Subcutaneous abdominal adipose tissue (tissue), 5 donors: ENCODE data around the gene MED13L.

Experiments used
- H3K27ac ChIP-seq: one replicate; pipeline ENCODE4 v1.7.0; 2013; ENCODE audit warnings: low read depth, mild to moderate bottlenecking, inconsistent platforms, low read length, moderate library complexity
- H3K27me3 ChIP-seq, 5 donors: one replicate each; pipeline ENCODE4 v1.7.0; 2013; ENCODE audit warnings: low read length in 5 of 5, inconsistent platforms in 1 of 5; ENCODE audit not compliant: control insufficient read depth in 5 of 5, insufficient read depth in 4 of 5
- H3K36me3 ChIP-seq, 5 donors: one replicate each; pipeline ENCODE4 v1.7.0; 2013; ENCODE audit warnings: low read length in 5 of 5; ENCODE audit not compliant: control insufficient read depth in 5 of 5, insufficient read depth in 5 of 5
- H3K4me1 ChIP-seq, 5 donors: one replicate each; pipeline ENCODE4 v1.7.0; 2013; ENCODE audit warnings: low read length in 5 of 5, mild to moderate bottlenecking in 3 of 5, moderate library complexity in 1 of 5; ENCODE audit not compliant: control insufficient read depth in 5 of 5, insufficient read depth in 5 of 5
- H3K4me3 ChIP-seq, 5 donors: one replicate each; pipeline ENCODE4 v1.7.0; 2013; ENCODE audit warnings: low read length in 5 of 5, low read depth in 1 of 5
- H3K9ac ChIP-seq, 5 donors: one replicate each; pipeline ENCODE4 v1.7.0; 2013; ENCODE audit warnings: low read length in 5 of 5, mild to moderate bottlenecking in 4 of 5, moderate library complexity in 3 of 5
- H3K9me3 ChIP-seq, 5 donors: one replicate each; pipeline ENCODE4 v1.7.0; 2013; ENCODE audit warnings: low read length in 5 of 5; ENCODE audit not compliant: control insufficient read depth in 5 of 5
- donor health status: healthy.
- donor health status: healthy.
- donor health status: healthy.
- donor health status: healthy.
- donor health status: healthy.

Gene MED13L

DNA sequence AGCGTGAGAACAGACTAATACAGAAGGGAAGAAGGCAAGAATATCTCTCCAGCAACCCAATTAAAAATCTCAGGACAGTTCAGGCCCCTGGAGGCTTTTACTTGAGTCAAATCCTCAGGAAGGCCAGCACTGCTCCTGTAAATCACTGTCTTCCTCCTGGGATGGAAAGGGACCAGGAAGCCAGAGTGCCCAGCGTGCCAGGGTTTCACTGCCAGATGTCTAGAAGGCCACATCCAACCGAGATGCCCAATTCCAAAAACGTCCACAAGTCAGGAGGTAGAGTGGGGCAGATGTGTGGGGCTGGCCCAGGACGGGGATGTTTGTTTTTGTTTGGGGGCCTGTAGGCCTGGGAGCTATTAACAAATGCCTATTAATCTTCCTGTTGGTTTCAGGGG, 332.0 kb downstream of the MED13L start:
- no peaks in the 10 kb centered on the region for H3K27me3 ChIP-seq
- peak overlapping the region in 1 of 5 donors; percentile 38 for H3K9ac ChIP-seq
- H3K9me3 ChIP-seq: no peaks in the 10 kb centered on the region
- no peak overlapping the region for H3K4me3 ChIP-seq
- peaks cover 0 to 24% (median 12%) of the 10 kb centered on the region in 5 donors for H3K4me1 ChIP-seq
- H3K36me3 ChIP-seq: peaks cover 0 to 12% (median 5%) of the 10 kb centered on the region in 5 donors
- H3K27ac ChIP-seq: peak overlapping the region; percentile 51

- Histone ChIP-seq H3K36me3 (peaks cover 0 to 9% (median 0%) of the 10 kb centered on the region in 5 donors), H3K4me3 (no peak overlapping the region), H3K9ac (peak overlapping the region in 1 of 5 donors; percentile 47), H3K9me3 (no peaks in the 10 kb centered on the region), H3K27me3 (no peaks in the 10 kb centered on the region), H3K27ac (peak overlapping the region; percentile 51), H3K4me1 (peaks cover 0 to 24% (median 12%) of the 10 kb centered on the region in 5 donors)
These were observed 332.5 kb downstream of the MED13L start for GRCh38 chr12:115944837-115945490.

DNA sequence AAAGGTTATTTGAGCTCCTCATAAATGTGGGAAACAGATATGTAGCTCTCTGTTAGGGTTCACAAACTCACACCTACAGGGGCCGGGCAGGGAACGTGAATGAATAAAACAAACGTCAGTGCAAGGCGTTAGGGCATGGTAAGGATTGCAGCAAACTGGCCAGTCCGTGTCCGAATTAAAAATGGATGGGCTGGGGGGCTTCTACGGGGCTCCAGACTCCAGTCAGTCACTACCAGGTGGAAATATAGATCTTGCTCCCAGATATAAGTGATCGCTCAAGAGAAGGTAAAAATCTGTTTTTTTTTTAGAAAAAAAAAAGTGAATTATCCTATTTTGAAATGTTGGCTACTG, 333.1 kb downstream of the MED13L start:
- H3K27ac ChIP-seq: peak overlapping the region; percentile 51
- no peak overlapping the region for H3K4me3 ChIP-seq
- H3K9ac ChIP-seq: peak overlapping the region in 1 of 5 donors; percentile 47

GRCh38 chr12:115943630-115944391, 333.7 kb downstream of the MED13L start:
- Histone ChIP-seq H3K4me1 (peaks cover 0 to 24% (median 12%) of the 10 kb centered on the region in 5 donors), H3K27me3 (no peaks in the 10 kb centered on the region), H3K9me3 (peaks cover 0 to 4% (median 2%) of the 10 kb centered on the region in 5 donors), H3K4me3 (peak overlapping the region in 1 of 5 donors; percentile 1), H3K27ac (peak overlapping the region; percentile 51), H3K9ac (no peak overlapping the region), H3K36me3 (peaks cover 0 to under 1% (median 0%) of the 10 kb centered on the region in 5 donors)

More for the DNA sequence above, 333.1 kb downstream of the MED13L start:
- H3K9me3 ChIP-seq: no peaks in the 10 kb centered on the region
- peaks cover 0 to 24% (median 12%) of the 10 kb centered on the region in 5 donors for H3K4me1 ChIP-seq
- no peaks in the 10 kb centered on the region for H3K27me3 ChIP-seq
- H3K36me3 ChIP-seq: peaks cover 0 to 6% (median 0%) of the 10 kb centered on the region in 5 donors

DNA sequence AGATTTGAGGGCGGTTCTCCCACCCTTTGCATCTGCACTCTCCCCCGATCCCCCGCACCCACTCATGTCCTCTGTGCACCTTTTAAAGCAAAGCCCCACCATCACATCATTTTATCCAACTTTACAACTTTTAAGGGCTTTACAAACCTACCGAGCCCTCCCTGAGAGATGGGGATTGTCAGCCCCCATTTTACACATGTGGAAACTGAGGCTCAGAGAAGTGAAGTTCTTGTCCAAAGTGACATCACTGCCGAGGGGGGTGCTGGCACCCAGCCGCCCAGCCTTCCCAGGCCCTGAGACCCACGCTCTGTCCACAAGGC, 334.2 kb downstream of the MED13L start:
- Histone ChIP-seq H3K4me1 (peaks cover 0 to 24% (median 12%) of the 10 kb centered on the region in 5 donors), H3K36me3 (no peaks in the 10 kb centered on the region), H3K27ac (no peak overlapping the region), H3K9me3 (peaks cover 0 to 7% (median 3%) of the 10 kb centered on the region in 5 donors), H3K27me3 (no peaks in the 10 kb centered on the region), H3K4me3 (no peak overlapping the region), H3K9ac (no peak overlapping the region)

DNA sequence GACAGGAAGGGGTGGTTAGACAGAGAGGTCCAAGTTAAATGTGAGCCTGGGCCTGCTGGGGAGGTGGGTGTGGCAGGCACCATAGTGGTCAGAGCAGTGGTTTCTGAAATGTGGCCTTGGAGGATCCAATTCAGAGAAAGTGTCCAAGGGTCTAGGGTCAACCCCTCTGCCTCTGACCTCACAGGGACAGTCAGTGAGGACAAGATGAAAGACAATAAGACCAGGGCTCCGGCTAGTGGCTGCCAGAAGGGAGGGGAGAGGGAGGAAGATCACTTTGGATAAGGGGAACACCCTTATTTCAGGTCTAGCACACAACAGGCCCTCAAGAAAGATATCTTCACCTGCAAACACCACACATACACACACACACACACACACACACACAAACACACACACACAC, 335.1 kb downstream of the MED13L start:
- H3K27me3 ChIP-seq: no peaks in the 10 kb centered on the region
- H3K4me3 ChIP-seq: no peak overlapping the region
- no peak overlapping the region for H3K27ac ChIP-seq
- H3K36me3 ChIP-seq: no peaks in the 10 kb centered on the region
- H3K9ac ChIP-seq: no peak overlapping the region
- peaks cover 0 to 7% (median 3%) of the 10 kb centered on the region in 5 donors for H3K9me3 ChIP-seq
- H3K4me1 ChIP-seq: peaks cover 0 to 24% (median 12%) of the 10 kb centered on the region in 5 donors

GRCh38 chr12:115941362-115941761, 336.1 kb downstream of the MED13L start:
- Histone ChIP-seq H3K4me3 (no peak overlapping the region), H3K9me3 (peaks cover 0 to 7% (median 3%) of the 10 kb centered on the region in 5 donors), H3K36me3 (no peaks in the 10 kb centered on the region), H3K27ac (no peak overlapping the region), H3K4me1 (peaks cover 0 to 24% (median 12%) of the 10 kb centered on the region in 5 donors), H3K27me3 (no peaks in the 10 kb centered on the region), H3K9ac (no peak overlapping the region)

DNA sequence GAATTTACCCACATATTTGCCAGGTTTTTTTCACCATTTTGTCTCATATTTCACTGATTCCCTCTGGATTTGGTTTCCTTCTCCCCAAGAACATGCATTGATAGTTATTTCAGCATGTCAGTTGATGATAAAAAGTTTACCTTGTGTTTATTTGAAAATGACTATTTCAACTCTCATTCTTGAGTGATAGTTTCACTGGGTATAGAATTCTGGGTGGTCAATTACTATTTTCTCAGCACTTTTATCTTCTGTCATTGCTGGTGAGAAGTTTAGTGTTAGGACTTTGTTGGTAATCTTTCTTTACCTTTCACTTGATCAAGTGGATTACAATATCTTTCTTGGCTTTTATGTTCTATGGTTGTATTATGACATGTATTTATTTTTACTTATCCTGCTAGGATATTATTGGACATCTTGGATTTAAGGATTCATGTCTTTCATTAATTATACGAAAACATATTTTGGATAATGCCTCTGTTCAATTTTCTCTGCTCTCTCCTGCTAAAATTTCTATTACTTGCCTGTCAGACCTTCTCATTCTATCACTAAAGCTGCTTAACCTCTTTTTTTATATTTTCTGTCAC, 338.6 kb downstream of the MED13L start:
- Histone ChIP-seq H3K27me3 (no peaks in the 10 kb centered on the region), H3K4me1 (peaks cover 0 to 7% (median 6%) of the 10 kb centered on the region in 5 donors), H3K27ac (no peak overlapping the region), H3K9ac (no peak overlapping the region), H3K4me3 (no peak overlapping the region), H3K36me3 (no peaks in the 10 kb centered on the region), H3K9me3 (peaks cover 0 to 7% (median 3%) of the 10 kb centered on the region in 5 donors)

- Histone ChIP-seq H3K27me3 (no peaks in the 10 kb centered on the region), H3K27ac (no peak overlapping the region), H3K9ac (no peak overlapping the region), H3K4me1 (peaks cover 0 to 11% (median under 1%) of the 10 kb centered on the region in 5 donors), H3K36me3 (no peaks in the 10 kb centered on the region), H3K9me3 (peaks cover 0 to 7% (median 3%) of the 10 kb centered on the region in 5 donors), H3K4me3 (no peak overlapping the region)
These were observed 340.2 kb downstream of the MED13L start for GRCh38 chr12:115936997-115937916.
